ENCODE results near the gene TERT. TPM values are rescaled to one million over a fixed set of nuclear protein-coding genes. Genes with fewer than 3 reads are reported as not detected.

The TERT gene
- total and polyA plus RNA-seq, 2 of the 8 experiments (the other 6 are each of a cell fraction or from before 2014, with no cell fraction given): 13.1 to 23.1 TPM

DNA sequence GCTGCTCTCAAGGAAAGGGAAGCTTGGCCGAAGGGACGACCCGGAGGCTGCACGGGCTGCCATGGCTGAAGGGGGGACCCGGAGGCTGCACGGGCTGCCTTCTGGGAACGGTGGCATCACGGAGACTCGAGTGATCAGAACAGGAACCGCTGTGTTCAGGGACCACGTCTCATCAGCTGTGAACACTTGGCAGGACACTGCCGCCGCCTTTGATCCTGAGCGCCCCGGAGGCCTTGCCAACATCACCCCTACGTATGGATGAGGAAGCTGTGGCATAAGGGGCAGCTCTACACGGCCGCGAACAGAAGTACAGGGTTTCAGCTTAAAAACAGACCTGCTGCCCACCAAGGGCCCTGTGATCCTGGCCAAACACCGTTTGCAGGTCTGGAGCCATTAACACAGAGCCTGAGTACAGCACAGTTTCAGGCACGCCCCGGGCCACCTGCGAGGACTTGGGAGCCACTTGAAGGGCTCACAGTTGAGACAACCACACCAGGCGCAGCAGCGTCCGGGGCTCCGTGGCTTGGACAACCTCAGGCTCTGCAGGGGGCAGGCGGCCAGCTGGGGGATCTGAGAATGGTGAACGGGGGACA is 23.9 kb upstream of the TERT start:
- FAIRE-seq: no peak
- Histone ChIP-seq H3K79me1 (ENCODE audit: low read depth, low read length) (no peaks in the 10 kb centered on the region), H2AFZ (ENCODE audit: low read length) (no peak overlapping the region), H3K9ac (replicated peaks in 1 of 4; ENCODE audit: extremely low read depth in 1 of 4, low read depth in 3 of 4, low read length in 3 of 4) (no peak overlapping the region), H2BK15ac (ENCODE audit: low read length) (no peak overlapping the region), H3K4ac (replicated peaks; ENCODE audit: insufficient read length, low read depth, low read length) (no peak overlapping the region), H3K14ac (ENCODE audit: insufficient read length) (no peak overlapping the region), H3K36me3 (ENCODE audit: control insufficient read depth in 2 of 4, insufficient read depth in 4 of 4, low read length in 3 of 4) (peaks cover 8 to 52% (median 35%) of the 10 kb centered on the region in 4 experiments), H3K23ac (ENCODE audit: insufficient read length) (no peak overlapping the region), H4K20me1 (replicated peaks in 1 of 2; ENCODE audit: control insufficient read depth in 1 of 2, insufficient read depth in 2 of 2, low read length in 2 of 2) (peaks cover 0 to 3% of the 10 kb centered on the region in 2 experiments), H4K91ac (replicated peaks; ENCODE audit: insufficient read length, low read length) (no peak overlapping the region), H3K27ac (ENCODE audit: low read depth, low read length) (no peak overlapping the region), H3K23me2 (ENCODE audit: low read depth, low read length) (no peaks in the 10 kb centered on the region; the same call in 1 of the 2 replicates), H3K18ac (ENCODE audit: extremely low read depth, low read length) (no peak overlapping the region), H2BK12ac (ENCODE audit: low read depth, low read length) (no peak overlapping the region), H3K79me2 (ENCODE audit: control insufficient read depth in 1 of 2, insufficient read depth in 2 of 2, low read length in 2 of 2) (no peaks in the 10 kb centered on the region), H2BK20ac (ENCODE audit: low read length) (no peak overlapping the region), H4K5ac (ENCODE audit: insufficient read length, low read depth, low read length) (no peak overlapping the region), H3K4me1 (replicated peaks in 1 of 4; ENCODE audit: control insufficient read depth in 3 of 4, insufficient read depth in 4 of 4, low read length in 3 of 4) (peaks cover 11 to 17% (median 14%) of the 10 kb centered on the region in 4 experiments), H3K27me3 (replicated peaks in 1 of 4; ENCODE audit: control insufficient read depth in 3 of 4, extremely low read depth in 1 of 4, insufficient read depth in 3 of 4, low read length in 3 of 4) (no peaks in the 10 kb centered on the region), H2BK5ac (ENCODE audit: low read depth, low read length) (no peak overlapping the region; the same call in 1 of the 2 replicates), H3K9me3 (ENCODE audit: insufficient read depth in 2 of 2, low read depth in 1 of 2, low read length in 1 of 2) (no peaks in the 10 kb centered on the region), H3K4me2 (ENCODE audit: insufficient read depth in 1 of 2, low read depth in 2 of 2, low read length in 2 of 2) (no peak overlapping the region), H3K56ac (replicated peaks; ENCODE audit: insufficient read length, low read depth, low read length) (no peak overlapping the region), H2AK5ac (ENCODE audit: low read depth, low read length) (no peak overlapping the region), H4K8ac (ENCODE audit: extremely low read depth, insufficient read depth, low read length) (no peak overlapping the region), H2BK120ac (replicated peaks; ENCODE audit: low read depth, low read length) (no peak overlapping the region), H3K4me3 (ENCODE audit: extremely low read depth in 1 of 4, insufficient read depth in 2 of 4, low read depth in 3 of 4, low read length in 4 of 4) (no peak overlapping the region)
- ChIA-PET CTCF (ENCODE audit: partially characterized antibody) (interaction anchor here (0.6 to 3.4 kb wide), 4 partner anchors 8 to 326 kb away, joined by 3 to 12 read pairs (median 6); no protein-coding TSS in a partner anchor), POLR2A (ENCODE audit: partially characterized antibody) (interaction anchor here (1.0 to 2.6 kb wide), 5 partner anchors 9 to 24 kb away, joined by 3 to 15 read pairs (median 6); partner anchors contain the start of gene TERT)
- no peak for DNase-seq (ENCODE audit: low read depth in 1 of 2, low spot score in 2 of 2)
- TF ChIP-seq MAFK (IDR thresholded peaks at IDR 0.05; ENCODE audit: low read depth, low read length) (no peak), KDM1A (IDR thresholded peaks at IDR 0.05; ENCODE audit: borderline replicate concordance, low read length) (no peak), NANOG (IDR thresholded peaks at IDR 0.05; ENCODE audit: insufficient read depth, low read depth, low read length, poor library complexity, severe bottlenecking) (no peak), CHD2 (IDR thresholded peaks at IDR 0.05; ENCODE audit: low read length) (no peak), SP2 (IDR thresholded peaks at IDR 0.05; ENCODE audit: low read length) (no peak), EGR1 (IDR thresholded peaks at IDR 0.05; ENCODE audit: borderline replicate concordance, low read depth, low read length) (no peak), BACH1 (IDR thresholded peaks at IDR 0.05; ENCODE audit: low read length) (no peak), RAD21 (IDR thresholded peaks at IDR 0.05 in 1 of 2, conservative IDR thresholded peaks at IDR 0.05 in 1 of 2; ENCODE audit: low read depth in 2 of 2, low read length in 2 of 2) (no peak), RXRA (IDR thresholded peaks at IDR 0.05; ENCODE audit: insufficient read depth, low read depth, low read length) (no peak), RBBP5 (IDR thresholded peaks at IDR 0.05; ENCODE audit: borderline replicate concordance, low read depth, low read length) (no peak)
- TF ChIP-seq, protein P1, sequence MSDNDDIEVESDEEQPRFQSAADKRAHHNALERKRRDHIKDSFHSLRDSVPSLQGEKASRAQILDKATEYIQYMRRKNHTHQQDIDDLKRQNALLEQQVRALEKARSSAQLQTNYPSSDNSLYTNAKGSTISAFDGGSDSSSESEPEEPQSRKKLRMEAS (IDR thresholded peaks at IDR 0.05): no peak
- 94% methylated on average over 29 of the region's 29 CpGs; no CpG with 5 or more reads in 1 of the 2 experiments for WGBS, 2 experiments (ENCODE audit: extremely low coverage in 1 of 2, insufficient coverage in 1 of 2, insufficient read length in 1 of 2, insufficient replicate concordance in 2 of 2, low coverage in 1 of 2, low lambda C conversion rate in 2 of 2, missing lambda C conversion rate in 1 of 2)
